Right lobe of liver (tissue), 4 donors: Measurements from ENCODE around the gene AGO1.

Experiments used
- CTCF ChIP-seq, 4 donors: fragments of 200-600 bp in 3 of 4; fragments of 450-650 bp in 1 of 4; IDR thresholded peaks; one replicate each; pipeline versions ENCODE4 v1.5.1 to v1.8.0; 2016 to 2022; ENCODE audit warnings: antibody characterized with exemption in 4 of 4, mild to moderate bottlenecking in 2 of 4
- POLR2A ChIP-seq: fragments of 450-650 bp; IDR thresholded peaks from one replicate; pipeline ENCODE4 v1.6.1; 2017; ENCODE audit warnings: antibody characterized with exemption, mild to moderate bottlenecking
- donor health status: DM: no; HTN: no; CAD: no.
- donor health status: DM: no; HTN: no; CAD: no.
- donor health status: DM: no; HTN: yes; CAD: no.

GRCh38 chr1:35971601-35972000 lies 88.6 kb downstream of the AGO1 start:
- TF ChIP-seq CTCF (IDR thresholded peaks at IDR 0.05) (no peak), POLR2A (no peak)
